Fibroblast of gingiva (primary cell): ENCODE measurements around the gene TAF11L14.
"Not testable (repeated sequence)": the region's sequence is repeated elsewhere in the genome, so short reads cannot be mapped to it uniquely, and the experiment has no call there.

ENCODE experiments used
- DNase-seq: peaks from one replicate; pipeline ENCODE4 v3.0.0-alpha.2; 2011; ENCODE audit warnings: low read depth

Gene TAF11L14

GRCh38 chr5:17634160-17634559 is at the start of gene TAF11L14:
TAF11L14 (plus strand) TSS chr5:17634460.
- DNase-seq, result no peak

DNA sequence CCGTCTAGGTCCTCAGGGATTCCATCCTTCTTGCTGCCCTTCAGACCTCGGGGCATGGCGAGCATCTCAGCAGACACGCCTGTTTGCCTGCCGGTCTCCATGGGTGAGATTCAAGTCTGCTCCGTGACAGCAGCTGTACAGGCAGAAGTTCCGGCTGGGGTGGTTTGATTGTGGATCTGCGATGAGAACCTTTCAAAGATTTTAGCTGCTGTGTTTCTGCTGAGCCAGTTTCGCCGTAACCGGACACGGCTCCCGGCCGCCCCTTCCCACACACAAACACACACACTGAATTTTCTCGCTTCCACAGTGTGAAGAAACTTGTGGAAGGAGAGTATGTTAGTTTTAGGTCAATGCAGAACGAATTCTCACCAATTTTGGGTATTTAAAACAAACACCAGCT is 48.6 kb upstream of the TAF11L14 start, which contains the start of gene TAF11L7:
Gene TAF11L7 (minus strand): TSS at position 101 of the 400 bp plus-strand sequence.
- not testable (repeated sequence) for DNase-seq

DNA sequence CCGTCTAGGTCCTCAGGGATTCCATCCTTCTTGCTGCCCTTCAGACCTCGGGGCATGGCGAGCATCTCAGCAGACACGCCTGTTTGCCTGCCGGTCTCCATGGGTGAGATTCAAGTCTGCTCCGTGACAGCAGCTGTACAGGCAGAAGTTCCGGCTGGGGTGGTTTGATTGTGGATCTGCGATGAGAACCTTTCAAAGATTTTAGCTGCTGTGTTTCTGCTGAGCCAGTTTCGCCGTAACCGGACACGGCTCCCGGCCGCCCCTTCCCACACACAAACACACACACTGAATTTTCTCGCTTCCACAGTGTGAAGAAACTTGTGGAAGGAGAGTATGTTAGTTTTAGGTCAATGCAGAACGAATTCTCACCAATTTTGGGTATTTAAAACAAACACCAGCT is 43.4 kb upstream of the TAF11L14 start, which contains the start of gene TAF11L8:
Gene TAF11L8 (minus strand): TSS at position 101 of the 400 bp plus-strand sequence.
- DNase-seq, result not testable (repeated sequence)

- DNase-seq, result not testable (repeated sequence)
Observed at GRCh38 chr5:17594255-17594654, 40.0 kb upstream of the TAF11L14 start, which contains the start of gene TAF11L9. TAF11L9 (minus strand) TSS chr5:17594394.

DNA sequence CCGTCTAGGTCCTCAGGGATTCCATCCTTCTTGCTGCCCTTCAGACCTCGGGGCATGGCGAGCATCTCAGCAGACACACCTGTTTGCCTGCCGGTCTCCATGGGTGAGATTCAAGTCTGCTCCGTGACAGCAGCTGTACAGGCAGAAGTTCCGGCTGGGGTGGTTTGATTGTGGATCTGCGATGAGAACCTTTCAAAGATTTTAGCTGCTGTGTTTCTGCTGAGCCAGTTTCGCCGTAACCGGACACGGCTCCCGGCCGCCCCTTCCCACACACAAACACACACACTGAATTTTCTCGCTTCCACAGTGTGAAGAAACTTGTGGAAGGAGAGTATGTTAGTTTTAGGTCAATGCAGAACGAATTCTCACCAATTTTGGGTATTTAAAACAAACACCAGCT is 36.5 kb upstream of the TAF11L14 start, which contains the start of gene TAF11L10:
Gene TAF11L10 (minus strand): TSS at position 101 of the 400 bp plus-strand sequence.
- DNase-seq, result not testable (repeated sequence)

- not testable (repeated sequence) for DNase-seq
Observed at GRCh38 chr5:17603880-17604279, 30.4 kb upstream of the TAF11L14 start, which contains the start of gene TAF11L11. TAF11L11 (plus strand) TSS chr5:17604183.

DNA sequence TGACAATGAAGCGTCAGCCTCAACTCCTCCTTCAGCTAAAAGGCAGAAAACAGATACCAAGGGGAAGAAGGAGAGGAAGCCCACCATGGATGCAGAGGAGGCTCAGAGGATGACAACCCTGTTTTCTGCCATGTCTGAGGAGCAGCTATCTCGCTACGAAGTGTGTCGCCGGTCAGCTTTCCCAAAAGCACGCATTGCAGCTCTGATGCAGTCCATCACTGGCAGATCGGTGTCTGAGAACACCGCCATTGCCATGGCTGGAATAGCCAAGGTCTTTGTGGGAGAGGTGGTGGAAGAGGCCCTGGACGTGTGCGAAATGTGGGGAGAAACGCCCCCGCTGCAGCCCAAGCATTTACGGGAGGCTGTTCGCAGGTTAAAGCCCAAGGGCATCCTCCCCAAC is 29.3 kb upstream of the TAF11L14 start:
- no peak for DNase-seq

DNA sequence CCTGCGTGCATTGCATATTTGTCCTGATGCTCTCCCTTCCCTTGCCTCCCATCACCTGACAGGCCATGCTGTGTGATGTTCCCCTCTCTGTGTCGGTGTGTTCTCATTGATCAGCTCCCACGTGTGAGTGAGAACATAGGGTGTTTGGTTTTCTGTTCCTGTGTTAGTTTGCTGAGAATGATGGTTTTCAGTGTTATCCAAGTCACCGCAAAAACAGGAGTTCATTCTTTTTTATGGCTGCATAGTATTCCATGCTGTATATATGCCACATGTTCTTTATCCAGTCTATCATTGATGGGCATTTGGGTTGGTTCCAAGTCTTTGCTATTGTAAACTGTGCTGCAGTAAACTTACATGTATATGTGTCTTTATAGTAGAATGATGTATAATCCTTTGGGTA is 26.8 kb upstream of the TAF11L14 start:
- not testable (repeated sequence) for DNase-seq

DNA sequence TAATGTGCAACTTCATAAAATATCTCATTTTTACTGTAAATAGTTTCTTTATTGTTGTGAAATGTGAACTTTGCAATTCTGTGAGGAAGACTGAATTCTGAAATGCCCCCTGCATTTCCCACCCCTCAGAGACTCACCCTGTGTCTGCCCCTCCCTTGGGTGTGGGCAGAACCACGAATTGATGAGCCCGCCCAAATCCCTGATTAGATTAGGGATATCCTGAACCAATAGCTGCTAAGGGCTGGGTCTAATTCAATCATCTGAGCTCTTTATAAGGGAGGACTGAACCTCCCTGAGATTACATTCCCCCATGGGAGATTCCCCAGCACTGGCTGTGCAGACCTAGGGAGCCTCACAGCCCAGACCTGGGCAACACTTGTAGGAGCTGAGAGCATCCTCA is 24.2 kb upstream of the TAF11L14 start, which contains the start of gene TAF11L12:
Gene TAF11L12 (plus strand): TSS at position 301 of the 400 bp plus-strand sequence.
- DNase-seq, result not testable (repeated sequence)

GRCh38 chr5:17614872-17615605 is 19.2 kb upstream of the TAF11L14 start:
- DNase-seq, result no peak

GRCh38 chr5:17619354-17619753 is 14.9 kb upstream of the TAF11L14 start:
- no peak for DNase-seq

DNA sequence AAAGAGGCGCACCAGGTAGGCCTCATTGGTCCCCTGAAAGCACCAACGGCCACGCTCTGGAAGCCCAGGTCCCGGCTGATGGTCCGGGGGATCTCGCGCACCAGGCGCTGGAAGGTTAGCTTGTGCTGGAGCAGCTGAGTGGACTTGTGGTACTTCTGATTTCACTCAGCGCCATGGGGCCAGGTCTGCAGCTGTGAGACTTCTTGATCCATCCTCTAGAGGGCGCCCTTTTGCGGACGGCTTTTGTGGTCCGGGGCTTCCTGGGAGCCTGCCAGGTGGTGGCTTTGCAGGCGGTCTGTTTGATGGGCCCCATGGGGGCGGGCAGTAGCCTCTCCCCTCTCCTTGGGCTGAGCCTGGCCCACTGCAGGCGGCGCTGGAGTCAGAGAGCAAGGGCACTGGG is 13.6 kb upstream of the TAF11L14 start:
- DNase-seq, result no peak

DNA sequence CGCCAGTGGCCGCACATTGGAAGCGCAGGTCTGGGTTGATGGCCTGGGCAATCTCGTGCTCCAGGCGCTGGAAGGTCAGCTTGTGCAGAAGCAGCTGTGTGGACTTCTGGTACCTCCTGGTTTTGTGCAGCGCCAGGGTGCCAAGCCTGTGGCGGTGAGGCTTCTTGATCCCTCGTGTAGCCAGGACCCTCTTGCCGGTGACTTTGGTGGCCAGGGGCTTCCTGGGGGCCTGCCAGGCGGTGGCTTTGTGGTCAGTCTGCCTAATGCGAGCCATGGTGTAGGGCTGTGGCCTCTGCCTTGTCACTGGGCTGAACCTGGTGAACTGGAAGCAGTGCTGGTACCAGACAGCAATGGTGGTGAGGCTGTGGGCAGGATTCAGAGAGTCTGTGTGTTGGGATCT is 8.6 kb upstream of the TAF11L14 start:
- no peak for DNase-seq

DNA sequence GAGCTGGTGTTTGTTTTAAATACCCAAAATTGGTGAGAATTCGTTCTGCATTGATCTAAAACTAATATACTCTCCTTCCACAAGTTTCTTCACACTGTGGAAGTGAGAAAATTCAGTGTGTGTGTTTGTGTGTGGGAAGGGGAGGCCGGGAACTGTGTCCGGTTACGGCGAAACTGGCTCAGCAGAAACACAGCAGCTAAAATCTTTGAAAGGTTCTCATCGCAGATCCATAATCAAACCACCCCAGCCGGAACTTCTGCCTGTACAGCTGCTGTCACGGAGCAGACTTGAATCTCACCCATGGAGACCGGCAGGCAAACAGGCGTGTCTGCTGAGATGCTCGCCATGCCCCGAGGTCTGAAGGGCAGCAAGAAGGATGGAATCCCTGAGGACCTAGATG is 2.5 kb upstream of the TAF11L14 start, which contains the start of gene TAF11L13:
Gene TAF11L13 (plus strand): TSS at position 301 of the 400 bp plus-strand sequence.
- DNase-seq, result not testable (repeated sequence)

- not testable (repeated sequence) for DNase-seq
Observed at GRCh38 chr5:17649232-17649631, 15.0 kb downstream of the TAF11L14 start.

GRCh38 chr5:17655201-17655759 is 21.0 kb downstream of the TAF11L14 start:
- not testable (repeated sequence) for DNase-seq

- DNase-seq, result no peak
Observed at GRCh38 chr5:17655921-17656320, 21.7 kb downstream of the TAF11L14 start.

DNA sequence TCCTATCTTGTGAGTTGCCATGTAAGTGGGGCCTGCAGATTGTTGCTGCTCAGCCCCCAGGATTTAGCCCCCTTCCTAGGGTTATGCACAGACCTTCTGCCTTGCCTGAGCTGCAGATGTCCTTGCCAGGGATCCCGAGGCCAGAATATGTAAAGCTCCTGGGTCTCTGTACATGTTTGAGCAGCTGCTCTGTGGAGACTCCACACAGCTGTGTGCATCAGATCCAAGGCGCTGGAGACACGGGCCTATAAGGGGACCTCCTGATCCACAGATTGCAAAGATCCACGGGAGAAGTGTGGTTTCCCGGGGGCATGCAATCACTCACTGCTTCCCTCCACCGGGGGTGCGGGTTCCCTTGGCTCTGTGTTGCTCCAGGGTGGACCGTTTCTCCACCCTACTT is 28.9 kb downstream of the TAF11L14 start:
- DNase-seq, result no peak

DNA sequence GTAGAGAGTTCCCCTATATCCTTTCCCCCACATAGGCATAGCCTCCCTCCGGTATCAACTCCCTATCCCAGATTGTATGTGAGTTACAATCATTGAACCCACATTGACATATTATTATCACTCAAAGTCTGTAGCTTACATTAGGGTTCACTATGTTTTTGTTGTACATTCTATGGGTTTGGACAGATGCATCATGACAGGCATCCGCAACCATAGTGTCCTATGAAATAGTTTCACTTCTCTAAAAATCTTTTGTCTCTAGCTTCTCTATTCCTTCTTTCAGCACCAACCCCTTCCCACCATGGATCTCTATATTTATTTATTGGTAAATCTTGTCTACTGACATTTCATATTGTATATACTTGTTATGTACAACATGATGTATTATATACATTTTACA is 31.6 kb downstream of the TAF11L14 start:
- DNase-seq, result no peak

GRCh38 chr5:17666726-17667235 is 32.5 kb downstream of the TAF11L14 start:
- DNase-seq, result no peak

- no peak for DNase-seq
Observed at GRCh38 chr5:17670353-17670752, 36.1 kb downstream of the TAF11L14 start.

DNA sequence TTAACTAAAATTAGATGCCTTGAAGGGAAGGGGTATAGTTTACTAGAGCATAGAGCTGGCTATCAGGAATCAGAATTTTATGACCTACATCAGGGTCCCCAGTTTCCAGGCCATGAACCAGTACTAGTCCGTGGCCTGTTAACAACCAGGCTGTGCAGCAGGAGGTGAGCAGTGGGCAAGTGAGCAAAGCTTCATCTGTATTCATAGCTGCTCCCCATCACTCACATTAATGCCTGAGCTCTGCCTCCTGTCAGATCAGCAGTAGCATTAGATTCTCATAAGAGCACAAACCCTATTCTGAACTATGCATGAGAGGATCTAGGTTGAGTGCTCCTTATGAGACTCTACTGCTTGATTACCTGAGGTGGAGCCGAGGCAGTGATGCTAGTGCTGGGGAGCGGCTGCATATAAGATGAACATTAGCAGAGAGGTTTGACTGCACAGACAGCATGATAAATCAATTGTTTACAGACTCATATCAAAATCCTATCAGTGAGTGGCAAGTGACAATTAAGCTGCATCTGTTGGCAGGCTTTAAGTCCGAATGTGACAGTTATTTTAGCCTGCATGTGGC is 44.6 kb downstream of the TAF11L14 start:
- no peak for DNase-seq
